Esophagus squamous epithelium (tissue), 5 donors: ENCODE results near the gene KCTD6. TPM values are rescaled to one million over a fixed set of nuclear protein-coding genes. Genes with fewer than 3 reads are reported as not detected.

ENCODE experiments used
- DNase-seq: peaks from one replicate; lab custom pipeline; 2025; lab: John Stamatoyannopoulos, UW
- H3K27ac ChIP-seq, 4 donors: fragments of 200-600 bp; sonication (generic); one replicate each; pipeline ENCODE4 v1.5.1; 2016 to 2019; ENCODE audit warnings: mild to moderate bottlenecking in 1 of 4
- H3K27me3 ChIP-seq, 4 donors: fragments of 200-600 bp; sonication (generic); 1 replicate in 3 of 4; 2 replicates in 1 of 4; pipeline versions ENCODE4 v1.5.1 to v1.6.0; 2017 to 2021; ENCODE audit warnings: antibody characterized with exemption in 1 of 4
- H3K36me3 ChIP-seq, 3 donors: fragments of 200-600 bp; sonication (generic); one replicate each; pipeline ENCODE4 v1.5.1; 2016 to 2019
- H3K4me1 ChIP-seq, 3 donors: fragments of 200-600 bp; sonication (generic); one replicate each; pipeline ENCODE4 v1.5.1; 2017 to 2019
- H3K4me3 ChIP-seq, 4 donors: fragments of 200-600 bp; sonication (generic); 1 replicate in 3 of 4; 2 replicates in 1 of 4; pipeline ENCODE4 v1.5.1; 2016 to 2019; ENCODE audit warnings: mild to moderate bottlenecking in 2 of 4, moderate library complexity in 1 of 4
- H3K9me3 ChIP-seq, 3 donors: fragments of 200-600 bp; sonication (generic); one replicate each; pipeline ENCODE4 v1.5.1; 2016 to 2019
- CTCF ChIP-seq, 6 experiments: fragments of 450-650 bp in 4 of 6; fragments of 200-600 bp in 2 of 6; sonication (generic) in 2 of 6; IDR thresholded peaks; one replicate each; pipeline ENCODE4 v1.5.1; 2016 to 2019; ENCODE audit warnings: antibody characterized with exemption in 6 of 6, mild to moderate bottlenecking in 4 of 6, moderate library complexity in 4 of 6
- POLR2A ChIP-seq, 4 donors: fragments of 450-650 bp; IDR thresholded peaks; one replicate each; pipeline ENCODE4 v1.6.1; 2017; ENCODE audit warnings: antibody characterized with exemption in 4 of 4, mild to moderate bottlenecking in 4 of 4, moderate library complexity in 3 of 4
- WGBS, 2 donors: methylation state at CpG; one replicate each; pipeline ENCODE4 v1.1.5; 2018; 5-methylcytosine and 5-hydroxymethylcytosine counted together
- intact Hi-C: fragments of 100-400 bp; cut with DNase I; formaldehyde crosslinking; loops from one replicate; pipeline ENCODE4 v1.15.0; 2022
- total RNA-seq, 4 donors: library from RNA; depleted of rRNA; stranded (reverse); fragments of >200 nt; gene quantifications; one replicate each; pipeline ENCODE4 v1.1.0, GENCODE V29; 2016
- donor health status: DM: yes; HTN: yes; CAD: no.

Gene KCTD6
- total RNA-seq, 4 donors from 2014 or later, result 8.3 to 24.6 (median 16.2) TPM

- no peak overlapping the region for H3K27ac ChIP-seq
- 86 to 91% methylated on average over 3 of the region's 3 CpGs for WGBS, 2 donors
- H3K9me3 ChIP-seq, result peaks cover 0 to 4% (median 0%) of the 10 kb centered on the region in 3 donors
- no peak overlapping the region for H3K4me3 ChIP-seq
- H3K4me1 ChIP-seq, result peaks cover 5 to 13% (median 9%) of the 10 kb centered on the region in 3 donors
- no peaks in the 10 kb centered on the region for H3K27me3 ChIP-seq
- no peak for DNase-seq
- intact Hi-C loops, result no loop called here
- no peaks in the 10 kb centered on the region for H3K36me3 ChIP-seq
- TF ChIP-seq CTCF (IDR thresholded peaks at IDR 0.05) (no peak), POLR2A (IDR thresholded peaks at IDR 0.05) (no peak)
Observed at GRCh38 chr3:58484722-58485069, 7.2 kb upstream of the KCTD6 start.

GRCh38 chr3:58485801-58486435 lies 6.0 kb upstream of the KCTD6 start:
- TF ChIP-seq CTCF (IDR thresholded peaks at IDR 0.05), result no peak
- no peak for TF ChIP-seq POLR2A (IDR thresholded peaks at IDR 0.05)
- intact Hi-C loops, result no loop called here
- Histone ChIP-seq H3K27me3 (no peaks in the 10 kb centered on the region), H3K36me3 (no peaks in the 10 kb centered on the region), H3K9me3 (no peaks in the 10 kb centered on the region), H3K4me3 (no peak overlapping the region), H3K27ac (no peak overlapping the region), H3K4me1 (peaks cover 5 to 24% (median 10%) of the 10 kb centered on the region in 3 donors)
- no peak for DNase-seq
- 77 to 81% methylated on average over 6 of the region's 6 CpGs for WGBS, 2 donors

GRCh38 chr3:58487140-58487886 lies 4.6 kb upstream of the KCTD6 start:
- TF ChIP-seq POLR2A (IDR thresholded peaks at IDR 0.05) (no peak), CTCF (IDR thresholded peaks at IDR 0.05) (no peak)
- no peak for DNase-seq
- Histone ChIP-seq H3K27me3 (no peaks in the 10 kb centered on the region), H3K36me3 (no peaks in the 10 kb centered on the region), H3K4me1 (peaks cover 9 to 31% (median 16%) of the 10 kb centered on the region in 3 donors), H3K9me3 (no peaks in the 10 kb centered on the region), H3K27ac (no peak overlapping the region), H3K4me3 (peak overlapping the region in 2 of 4 donors; percentile 3 to 13)
- WGBS, 2 donors, result 46 to 50% methylated on average over 18 of the region's 18 CpGs
- intact Hi-C loops, result no loop called here

- Histone ChIP-seq H3K27me3 (no peaks in the 10 kb centered on the region), H3K4me3 (no peak overlapping the region), H3K36me3 (no peaks in the 10 kb centered on the region), H3K9me3 (no peaks in the 10 kb centered on the region), H3K4me1 (peaks cover 21 to 47% (median 27%) of the 10 kb centered on the region in 3 donors), H3K27ac (no peak overlapping the region)
- intact Hi-C loops, result no loop called here
- no peak for DNase-seq
- no peak for TF ChIP-seq POLR2A (IDR thresholded peaks at IDR 0.05)
- no peak for TF ChIP-seq CTCF (IDR thresholded peaks at IDR 0.05)
- 45 to 52% methylated on average over 2 of the region's 2 CpGs for WGBS, 2 donors
Observed at GRCh38 chr3:58488967-58489366, 2.9 kb upstream of the KCTD6 start.

GRCh38 chr3:58490860-58491501 lies 915 bp upstream of the KCTD6 start:
- H3K27me3 ChIP-seq, result no peaks in the 10 kb centered on the region

More at GRCh38 chr3:58490860-58491501, 915 bp upstream of the KCTD6 start:
- intact Hi-C loops, result loop anchor here (5.0 kb wide), 1 partner anchor 41 kb away; no protein-coding TSS in a partner anchor
- H3K4me3 ChIP-seq, result peak overlapping the region in 3 of 4 donors; percentile 79 to 96 (median 92)
- no peak for DNase-seq
- WGBS, 2 donors, result 60 to 61% methylated on average over 16 to 18 of the region's 19 CpGs
- H3K9me3 ChIP-seq, result no peaks in the 10 kb centered on the region
- no peaks in the 10 kb centered on the region for H3K36me3 ChIP-seq
- peaks cover 36 to 67% (median 38%) of the 10 kb centered on the region in 3 donors for H3K4me1 ChIP-seq
- TF ChIP-seq POLR2A (IDR thresholded peaks at IDR 0.05), result no peak
- no peak for TF ChIP-seq CTCF (IDR thresholded peaks at IDR 0.05)
- H3K27ac ChIP-seq, result peak overlapping the region; percentile 84 to 94 (median 90)
